ENCODE data around the gene HNRNPDL.
"Not testable (repeated sequence)": the region's sequence is repeated elsewhere in the genome, so short reads cannot be mapped to it uniquely, and the experiment has no call there.

HNRNPDL gene

GRCh38 chr4:82430193-82430963, at the start of gene HNRNPDL, which contains the start of gene ENOPH1:
TSS of gene HNRNPDL (minus strand) at chr4:82430462. CDS start at chr4:82429690, 772 bp downstream.
TSS of gene ENOPH1 (plus strand) at chr4:82430590. CDS start at chr4:82430830, 240 bp downstream.
- DNase-seq (ENCODE audit: low spot score in 2 of 2) (peak; percentile 94 to 95), ATAC-seq (ENCODE audit: low read depth) (peak; percentile 69)
- Mint-ChIP-seq H3K27ac (peak within 1 kb of the TSS; percentile 96), H3K27me3 (no peaks in the 10 kb centered on the region), H3K36me3 (peaks cover 17% of the 10 kb centered on the region), H3K4me3 (peak within 1 kb of the TSS; percentile 98), H3K9me3 (no peaks in the 10 kb centered on the region), H3K4me1 (peaks cover 22% of the 10 kb centered on the region)

- Mint-ChIP-seq H3K4me1 (no peaks in the 10 kb centered on the region), H3K36me3 (peaks cover 14% of the 10 kb centered on the region), H3K27ac (no peak overlapping the region)
Measured at GRCh38 chr4:82479562-82479961, 49.3 kb upstream of the HNRNPDL start.

GRCh38 chr4:82477469-82477868, 47.2 kb upstream of the HNRNPDL start:
- DNase-seq (ENCODE audit: low spot score in 2 of 2); H3K4me1 Mint-ChIP-seq; H3K27ac Mint-ChIP-seq; H3K27me3 Mint-ChIP-seq; H3K4me3 Mint-ChIP-seq; ATAC-seq (ENCODE audit: low read depth); H3K9me3 Mint-ChIP-seq: not testable (repeated sequence)
- peaks cover 14% of the 10 kb centered on the region for H3K36me3 Mint-ChIP-seq

More at GRCh38 chr4:82479562-82479961, 49.3 kb upstream of the HNRNPDL start:
- H3K27me3 Mint-ChIP-seq: no peaks in the 10 kb centered on the region
- H3K9me3 Mint-ChIP-seq: no peaks in the 10 kb centered on the region
- no peak overlapping the region for H3K4me3 Mint-ChIP-seq
- ATAC-seq (ENCODE audit: low read depth) (no peak), DNase-seq (ENCODE audit: low spot score in 2 of 2) (no peak)

- H3K4me1 Mint-ChIP-seq; ATAC-seq (ENCODE audit: low read depth); H3K27me3 Mint-ChIP-seq; H3K4me3 Mint-ChIP-seq; H3K9me3 Mint-ChIP-seq; DNase-seq (ENCODE audit: low spot score in 2 of 2); H3K27ac Mint-ChIP-seq: not testable (repeated sequence)
- peaks cover 12% of the 10 kb centered on the region for H3K36me3 Mint-ChIP-seq
Measured at GRCh38 chr4:82475931-82476330, 45.7 kb upstream of the HNRNPDL start.

GRCh38 chr4:82473621-82474164, 43.4 kb upstream of the HNRNPDL start:
- ATAC-seq (ENCODE audit: low read depth) (no peak), DNase-seq (ENCODE audit: low spot score in 2 of 2) (no peak)
- H3K36me3 Mint-ChIP-seq: peaks cover 5% of the 10 kb centered on the region
- H3K9me3 Mint-ChIP-seq: no peaks in the 10 kb centered on the region
- no peaks in the 10 kb centered on the region for H3K27me3 Mint-ChIP-seq
- no peak overlapping the region for H3K4me3 Mint-ChIP-seq
- H3K27ac Mint-ChIP-seq: no peak overlapping the region
- H3K4me1 Mint-ChIP-seq: no peaks in the 10 kb centered on the region

- not testable (repeated sequence) for H3K27ac Mint-ChIP-seq; H3K36me3 Mint-ChIP-seq; H3K4me3 Mint-ChIP-seq; H3K27me3 Mint-ChIP-seq; H3K9me3 Mint-ChIP-seq; ATAC-seq (ENCODE audit: low read depth); H3K4me1 Mint-ChIP-seq; DNase-seq (ENCODE audit: low spot score in 2 of 2)
Measured at GRCh38 chr4:82473080-82473479, 42.8 kb upstream of the HNRNPDL start.

- H3K27ac Mint-ChIP-seq: no peak overlapping the region
- peaks cover 6% of the 10 kb centered on the region for H3K4me1 Mint-ChIP-seq
- H3K27me3 Mint-ChIP-seq: no peaks in the 10 kb centered on the region
- peaks cover 10% of the 10 kb centered on the region for H3K36me3 Mint-ChIP-seq
- no peak for ATAC-seq (ENCODE audit: low read depth)
- no peak overlapping the region for H3K4me3 Mint-ChIP-seq
- DNase-seq (ENCODE audit: low spot score in 2 of 2): no peak
- no peaks in the 10 kb centered on the region for H3K9me3 Mint-ChIP-seq
Measured at GRCh38 chr4:82469791-82470345, 39.6 kb upstream of the HNRNPDL start.

- H3K4me1 Mint-ChIP-seq: peaks cover 19% of the 10 kb centered on the region
- no peaks in the 10 kb centered on the region for H3K9me3 Mint-ChIP-seq
- H3K36me3 Mint-ChIP-seq: peaks cover 12% of the 10 kb centered on the region
- no peak overlapping the region for H3K27ac Mint-ChIP-seq
- no peak for ATAC-seq (ENCODE audit: low read depth)
- H3K4me3 Mint-ChIP-seq: no peak overlapping the region
- H3K27me3 Mint-ChIP-seq: no peaks in the 10 kb centered on the region
- no peak for DNase-seq (ENCODE audit: low spot score in 2 of 2)
Measured at GRCh38 chr4:82467471-82467870, 37.2 kb upstream of the HNRNPDL start.

- no peak for DNase-seq (ENCODE audit: low spot score in 2 of 2)
- H3K36me3 Mint-ChIP-seq: peaks cover 8% of the 10 kb centered on the region
- no peak for ATAC-seq (ENCODE audit: low read depth)
- no peaks in the 10 kb centered on the region for H3K9me3 Mint-ChIP-seq
- peak overlapping the region; percentile 59 for H3K27ac Mint-ChIP-seq
- H3K27me3 Mint-ChIP-seq: no peaks in the 10 kb centered on the region
- H3K4me3 Mint-ChIP-seq: no peak overlapping the region
- H3K4me1 Mint-ChIP-seq: peaks cover 19% of the 10 kb centered on the region
Measured at GRCh38 chr4:82463221-82463620, 33.0 kb upstream of the HNRNPDL start.

GRCh38 chr4:82462415-82462831, 32.2 kb upstream of the HNRNPDL start:
- ATAC-seq (ENCODE audit: low read depth) (peak; percentile 88), DNase-seq (ENCODE audit: low spot score in 2 of 2) (peak; percentile 85 to 88)
- Mint-ChIP-seq H3K9me3 (no peaks in the 10 kb centered on the region), H3K36me3 (peaks cover 12% of the 10 kb centered on the region), H3K27ac (no peak overlapping the region), H3K4me1 (peaks cover 19% of the 10 kb centered on the region), H3K27me3 (no peaks in the 10 kb centered on the region), H3K4me3 (no peak overlapping the region)

GRCh38 chr4:82461710-82462109, 31.4 kb upstream of the HNRNPDL start:
- no peak overlapping the region for H3K4me3 Mint-ChIP-seq
- H3K9me3 Mint-ChIP-seq: no peaks in the 10 kb centered on the region
- ATAC-seq (ENCODE audit: low read depth) (no peak), DNase-seq (ENCODE audit: low spot score in 2 of 2) (no peak)
- no peaks in the 10 kb centered on the region for H3K27me3 Mint-ChIP-seq
- no peak overlapping the region for H3K27ac Mint-ChIP-seq
- H3K36me3 Mint-ChIP-seq: peaks cover 13% of the 10 kb centered on the region
- peaks cover 19% of the 10 kb centered on the region for H3K4me1 Mint-ChIP-seq

- ATAC-seq (ENCODE audit: low read depth) (no peak), DNase-seq (ENCODE audit: low spot score in 2 of 2) (no peak)
- no peaks in the 10 kb centered on the region for H3K9me3 Mint-ChIP-seq
- H3K27ac Mint-ChIP-seq: peak overlapping the region; percentile 45
- peaks cover 5% of the 10 kb centered on the region for H3K4me1 Mint-ChIP-seq
- H3K36me3 Mint-ChIP-seq: peaks cover 12% of the 10 kb centered on the region
- H3K27me3 Mint-ChIP-seq: no peaks in the 10 kb centered on the region
- H3K4me3 Mint-ChIP-seq: no peak overlapping the region
Measured at GRCh38 chr4:82458729-82459128, 28.5 kb upstream of the HNRNPDL start.

GRCh38 chr4:82457266-82457665, 27.0 kb upstream of the HNRNPDL start:
- ATAC-seq (ENCODE audit: low read depth) (no peak), DNase-seq (ENCODE audit: low spot score in 2 of 2) (no peak)
- Mint-ChIP-seq H3K27ac (no peak overlapping the region), H3K9me3 (no peaks in the 10 kb centered on the region), H3K4me1 (no peaks in the 10 kb centered on the region), H3K27me3 (no peaks in the 10 kb centered on the region), H3K4me3 (no peak overlapping the region), H3K36me3 (peaks cover 13% of the 10 kb centered on the region)

- Mint-ChIP-seq H3K9me3 (no peaks in the 10 kb centered on the region), H3K36me3 (peaks cover 31% of the 10 kb centered on the region), H3K27me3 (no peaks in the 10 kb centered on the region), H3K4me3 (no peak overlapping the region), H3K4me1 (peaks cover 3% of the 10 kb centered on the region), H3K27ac (no peak overlapping the region)
- ATAC-seq (ENCODE audit: low read depth): no peak
- DNase-seq (ENCODE audit: low spot score in 2 of 2): no peak
Measured at GRCh38 chr4:82452026-82452425, 21.8 kb upstream of the HNRNPDL start.
